Neural progenitor cell (in vitro differentiated cells): ENCODE results near the gene NUDT4B.
"Not testable (repeated sequence)": the region's sequence is repeated elsewhere in the genome, so short reads cannot be mapped to it uniquely, and the experiment has no call there.

Experiments used
- CTCF ChIP-seq: fragments of 200-600 bp; sonication (generic); IDR thresholded peaks from 2 replicates; pipeline ENCODE4 v1.5.1; 2017; ENCODE audit warnings: antibody characterized with exemption, mild to moderate bottlenecking
- EZH2phosphoT487 ChIP-seq: fragments of 200-600 bp; sonication (generic); IDR thresholded peaks from 2 replicates; pipeline ENCODE4 v1.6.1; 2017; ENCODE audit warnings: antibody characterized with exemption

- not testable (repeated sequence) for TF ChIP-seq CTCF, EZH2phosphoT487
Measured at GRCh38 chr1:148712353-148712752, 36.2 kb upstream of the NUDT4B start.
